ENCODE measurements around the gene RASSF5. TPM values are rescaled to one million over a fixed set of nuclear protein-coding genes. Genes with fewer than 3 reads are reported as not detected.
"Not testable (repeated sequence)": the region's sequence is repeated elsewhere in the genome, so short reads cannot be mapped to it uniquely, and the experiment has no call there.

The RASSF5 gene
- polyA plus RNA-seq, 12 donors: 4.8 to 14.7 (median 7.7) TPM; not detected in 1

GRCh38 chr1:206568256-206568655, 60.9 kb downstream of the RASSF5 start:
- no peak for DNase-seq

GRCh38 chr1:206568779-206569352, 61.5 kb downstream of the RASSF5 start:
- no peak for DNase-seq

- no peak for DNase-seq
Observed at GRCh38 chr1:206569556-206569955, 62.2 kb downstream of the RASSF5 start.

GRCh38 chr1:206570529-206570928, 63.2 kb downstream of the RASSF5 start:
- DNase-seq: no peak

- DNase-seq: no peak
Observed at GRCh38 chr1:206572835-206573234, 65.5 kb downstream of the RASSF5 start.

- no peak for DNase-seq
Observed at GRCh38 chr1:206573319-206573718, 66.0 kb downstream of the RASSF5 start.

GRCh38 chr1:206573762-206574161, 66.4 kb downstream of the RASSF5 start:
- no peak for DNase-seq

- DNase-seq: peak; percentile 67
Observed at GRCh38 chr1:206575165-206575893, 68.0 kb downstream of the RASSF5 start.

- no peak for DNase-seq
Observed at GRCh38 chr1:206575894-206576737, 68.8 kb downstream of the RASSF5 start.

GRCh38 chr1:206577626-206578025, 70.3 kb downstream of the RASSF5 start:
- no peak for DNase-seq

GRCh38 chr1:206578068-206578977, 71.0 kb downstream of the RASSF5 start:
- no peak for DNase-seq

GRCh38 chr1:206578978-206579374, 71.6 kb downstream of the RASSF5 start:
- DNase-seq: no peak

GRCh38 chr1:206579747-206580437, 72.6 kb downstream of the RASSF5 start:
- DNase-seq: peak; percentile 36

- no peak for DNase-seq
Observed at GRCh38 chr1:206580438-206581113, 73.2 kb downstream of the RASSF5 start.

- DNase-seq: not testable (repeated sequence)
Observed at GRCh38 chr1:206581114-206581497, 73.8 kb downstream of the RASSF5 start.

- DNase-seq: peak; percentile 25
Observed at GRCh38 chr1:206581571-206581981, 74.2 kb downstream of the RASSF5 start.

GRCh38 chr1:206582537-206582936, 75.2 kb downstream of the RASSF5 start:
- DNase-seq: no peak

- DNase-seq: no peak
Observed at GRCh38 chr1:206582971-206583706, 75.8 kb downstream of the RASSF5 start.

Data from muscle of arm (tissue), 12 donors.